Glutamatergic neuron (in vitro differentiated cells): ENCODE results near the gene THPO. TPM values are rescaled to one million over a fixed set of nuclear protein-coding genes. Genes with fewer than 3 reads are reported as not detected.

ENCODE experiments used
- DNase-seq: peaks from one replicate; pipeline ENCODE4 v3.0.0; 2022
- H3K27ac Mint-ChIP-seq: one replicate; pipeline ENCODE4 v1.8.0; 2020; ENCODE audit warnings: mild to moderate bottlenecking, mixed read lengths, inconsistent platforms; ENCODE audit not compliant: unreplicated experiment
- H3K27me3 Mint-ChIP-seq: one replicate; pipeline ENCODE4 v1.8.0; 2020; ENCODE audit warnings: mild to moderate bottlenecking, moderate library complexity, mixed read lengths, inconsistent platforms; ENCODE audit not compliant: unreplicated experiment
- H3K36me3 Mint-ChIP-seq: one replicate; pipeline ENCODE4 v1.8.0; 2020; ENCODE audit warnings: mild to moderate bottlenecking, mixed read lengths, inconsistent platforms; ENCODE audit not compliant: unreplicated experiment
- H3K4me1 Mint-ChIP-seq: one replicate; pipeline ENCODE4 v1.8.0; 2020; ENCODE audit warnings: mild to moderate bottlenecking, low read depth, mixed read lengths, inconsistent platforms; ENCODE audit not compliant: unreplicated experiment
- H3K4me3 Mint-ChIP-seq: one replicate; pipeline ENCODE4 v1.8.0; 2020; ENCODE audit warnings: mild to moderate bottlenecking, mixed read lengths, inconsistent platforms; ENCODE audit not compliant: unreplicated experiment
- H3K9me3 Mint-ChIP-seq: one replicate; pipeline ENCODE4 v1.8.0; 2020; ENCODE audit warnings: mild to moderate bottlenecking, moderate library complexity, mixed read lengths, inconsistent platforms; ENCODE audit not compliant: unreplicated experiment
- total RNA-seq: library from RNA; stranded (reverse); fragmentation: NEBNext Ultra II Directional; extraction: Animal tissue kit (Norgen Biotek cat#: 25700); gene quantifications from one replicate; pipeline ENCODE4 v1.2.1, GENCODE V29; 2021; ENCODE audit not compliant: unreplicated experiment
- TF ChIP-seq, protein P1 (sequence below): fragments of 200-600 bp; sonication (generic); IDR thresholded peaks from one replicate; pipeline ENCODE4 v1.5.0; 2021; ENCODE audit not compliant: partially characterized antibody, unreplicated experiment

Gene THPO
- total RNA-seq, 1 donor from 2014 or later, result 1.6 TPM

- no peak for DNase-seq
- peaks cover 1% of the 10 kb centered on the region for H3K9me3 Mint-ChIP-seq
- H3K27me3 Mint-ChIP-seq, result peaks cover 12% of the 10 kb centered on the region
- H3K36me3 Mint-ChIP-seq, result no peaks in the 10 kb centered on the region
- TF ChIP-seq, protein P1, sequence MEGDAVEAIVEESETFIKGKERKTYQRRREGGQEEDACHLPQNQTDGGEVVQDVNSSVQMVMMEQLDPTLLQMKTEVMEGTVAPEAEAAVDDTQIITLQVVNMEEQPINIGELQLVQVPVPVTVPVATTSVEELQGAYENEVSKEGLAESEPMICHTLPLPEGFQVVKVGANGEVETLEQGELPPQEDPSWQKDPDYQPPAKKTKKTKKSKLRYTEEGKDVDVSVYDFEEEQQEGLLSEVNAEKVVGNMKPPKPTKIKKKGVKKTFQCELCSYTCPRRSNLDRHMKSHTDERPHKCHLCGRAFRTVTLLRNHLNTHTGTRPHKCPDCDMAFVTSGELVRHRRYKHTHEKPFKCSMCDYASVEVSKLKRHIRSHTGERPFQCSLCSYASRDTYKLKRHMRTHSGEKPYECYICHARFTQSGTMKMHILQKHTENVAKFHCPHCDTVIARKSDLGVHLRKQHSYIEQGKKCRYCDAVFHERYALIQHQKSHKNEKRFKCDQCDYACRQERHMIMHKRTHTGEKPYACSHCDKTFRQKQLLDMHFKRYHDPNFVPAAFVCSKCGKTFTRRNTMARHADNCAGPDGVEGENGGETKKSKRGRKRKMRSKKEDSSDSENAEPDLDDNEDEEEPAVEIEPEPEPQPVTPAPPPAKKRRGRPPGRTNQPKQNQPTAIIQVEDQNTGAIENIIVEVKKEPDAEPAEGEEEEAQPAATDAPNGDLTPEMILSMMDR, result no peak
- H3K4me3 Mint-ChIP-seq, result no peak overlapping the region
- peaks cover 1% of the 10 kb centered on the region for H3K4me1 Mint-ChIP-seq
- H3K27ac Mint-ChIP-seq, result peak overlapping the region; percentile 17
These were observed 6.9 kb upstream of the THPO start for GRCh38 chr3:184384856-184385422.

DNA sequence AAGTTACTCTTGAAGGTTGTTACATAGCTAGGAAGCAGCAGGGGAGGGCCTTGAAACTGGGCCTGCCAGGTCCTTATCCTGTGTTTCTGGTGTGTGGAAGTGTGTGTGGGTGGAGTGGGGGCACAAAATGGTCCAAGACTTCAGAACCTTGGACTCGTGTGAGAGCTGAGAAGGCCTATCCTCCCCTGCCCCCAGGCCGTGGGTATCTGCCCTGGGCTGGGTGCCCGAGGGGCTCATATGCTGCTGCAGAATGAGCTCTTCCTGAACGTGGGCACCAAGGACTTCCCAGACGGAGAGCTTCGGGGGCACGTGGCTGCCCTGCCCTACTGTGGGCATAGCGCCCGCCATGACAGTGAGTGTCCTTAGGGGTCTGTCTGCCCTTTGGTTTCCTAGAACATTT is 6.3 kb upstream of the THPO start:
- H3K9me3 Mint-ChIP-seq, result peaks cover 1% of the 10 kb centered on the region
- H3K27me3 Mint-ChIP-seq, result peaks cover 10% of the 10 kb centered on the region
- TF ChIP-seq, protein P1, result no peak
- H3K4me1 Mint-ChIP-seq, result peaks cover 1% of the 10 kb centered on the region
- H3K4me3 Mint-ChIP-seq, result no peak overlapping the region
- no peak overlapping the region for H3K27ac Mint-ChIP-seq
- no peak for DNase-seq
- no peaks in the 10 kb centered on the region for H3K36me3 Mint-ChIP-seq

DNA sequence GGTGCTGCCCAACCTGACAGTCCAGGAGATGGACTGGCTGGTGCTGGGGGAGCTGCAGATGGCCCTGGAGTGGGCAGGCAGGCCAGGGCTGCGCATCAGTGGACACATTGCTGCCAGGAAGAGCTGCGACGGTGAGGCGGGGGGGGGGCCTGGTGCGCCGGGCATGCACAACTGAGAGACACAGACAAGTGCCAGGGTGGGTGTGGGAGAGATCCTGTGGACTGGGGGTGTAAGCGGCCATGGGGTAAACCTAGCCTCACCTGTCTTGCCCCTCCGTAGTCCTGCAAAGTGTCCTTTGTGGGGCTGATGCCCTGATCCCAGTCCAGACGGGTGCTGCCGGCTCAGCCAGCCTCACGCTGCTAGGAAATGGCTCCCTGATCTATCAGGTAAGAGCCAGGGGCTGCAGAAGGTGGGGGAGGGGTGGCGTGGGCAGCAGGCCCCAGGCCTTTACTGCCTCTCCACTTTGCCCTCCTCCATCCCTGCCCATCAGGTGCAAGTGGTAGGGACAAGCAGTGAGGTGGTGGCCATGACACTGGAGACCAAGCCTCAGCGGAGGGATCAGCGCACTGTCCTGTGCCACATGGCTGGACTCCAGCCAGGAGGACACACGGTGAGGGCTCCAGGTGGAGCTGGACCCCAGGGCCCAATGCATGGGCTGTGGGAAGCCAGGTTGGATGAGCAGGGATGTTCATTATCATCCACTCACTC is 5.2 kb upstream of the THPO start:
- Mint-ChIP-seq H3K27me3 (peaks cover 14% of the 10 kb centered on the region), H3K4me3 (no peak overlapping the region), H3K4me1 (peaks cover 12% of the 10 kb centered on the region), H3K27ac (no peak overlapping the region), H3K36me3 (no peaks in the 10 kb centered on the region), H3K9me3 (peaks cover 7% of the 10 kb centered on the region)
- TF ChIP-seq, protein P1, result no peak
- DNase-seq, result no peak

DNA sequence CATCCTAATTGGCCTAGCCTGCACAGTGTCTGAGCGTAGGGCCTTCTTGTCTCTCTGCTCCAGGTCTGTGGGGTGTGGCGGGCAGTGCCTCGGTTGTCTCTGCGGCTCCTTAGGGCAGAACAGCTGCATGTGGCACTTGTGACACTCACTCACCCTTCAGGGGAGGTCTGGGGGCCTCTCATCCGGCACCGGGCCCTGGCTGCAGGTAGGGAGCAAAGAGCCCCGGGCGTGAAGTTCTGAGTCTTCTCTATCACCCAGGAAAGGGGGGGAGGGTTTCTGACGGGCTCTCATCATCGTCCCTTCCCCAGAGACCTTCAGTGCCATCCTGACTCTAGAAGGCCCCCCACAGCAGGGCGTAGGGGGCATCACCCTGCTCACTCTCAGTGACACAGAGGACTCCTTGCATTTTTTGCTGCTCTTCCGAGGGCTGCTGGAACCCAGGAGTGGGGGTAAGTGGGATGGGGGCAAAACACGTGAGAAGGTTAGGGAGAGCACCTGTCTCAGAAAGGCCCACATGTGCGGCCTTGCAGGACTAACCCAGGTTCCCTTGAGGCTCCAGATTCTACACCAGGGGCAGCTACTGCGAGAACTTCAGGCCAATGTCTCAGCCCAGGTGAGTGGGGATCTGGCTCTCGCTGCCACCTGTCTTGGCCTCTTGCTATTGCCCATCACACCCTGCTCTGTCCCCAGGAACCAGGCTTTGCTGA is 4.5 kb upstream of the THPO start:
- Mint-ChIP-seq H3K4me3 (no peak overlapping the region), H3K9me3 (peaks cover 7% of the 10 kb centered on the region), H3K36me3 (no peaks in the 10 kb centered on the region), H3K27me3 (peaks cover 14% of the 10 kb centered on the region), H3K4me1 (peaks cover 18% of the 10 kb centered on the region), H3K27ac (no peak overlapping the region)
- TF ChIP-seq, protein P1, result no peak
- no peak for DNase-seq
